Endothelial cell of umbilical vein (primary cell): ENCODE data around the gene ADGRG3.

ENCODE experiments used
- JUN ChIP-seq: IDR thresholded peaks from 2 replicates; pipeline ENCODE4 v1.6.1; 2011; ENCODE audit warnings: borderline replicate concordance, low read depth; ENCODE audit not compliant: insufficient read length, insufficient read depth
- POLR2A ChIP-seq: IDR thresholded peaks from 2 replicates; pipeline ENCODE4 v1.6.1; 2012; ENCODE audit warnings: low read depth, mild to moderate bottlenecking, control low read depth, low read length
- POLR2AphosphoS5 ChIP-seq: IDR thresholded peaks from 2 replicates; pipeline ENCODE4 v1.6.1; 2012; ENCODE audit warnings: low read depth, mild to moderate bottlenecking, control low read depth, low read length, moderate library complexity; ENCODE audit not compliant: insufficient read depth
- TF ChIP-seq, protein P1 (sequence below): IDR thresholded peaks from 2 replicates; pipeline ENCODE4 v1.6.1; 2011; ENCODE audit not compliant: insufficient read depth, insufficient read length
- TF ChIP-seq, protein P2 (sequence below), 2 donors: IDR thresholded peaks; 1 replicate in 1 of 2; 2 replicates in 1 of 2; pipeline ENCODE4 v1.5.1; 2011; ENCODE audit warnings: low read length in 2 of 2, mild to moderate bottlenecking in 2 of 2, moderate library complexity in 2 of 2, control low read depth in 1 of 2, inconsistent platforms in 1 of 2, low read depth in 1 of 2; ENCODE audit not compliant: insufficient read depth in 1 of 2; ENCODE audit errors: extremely low read depth in 1 of 2

DNA sequence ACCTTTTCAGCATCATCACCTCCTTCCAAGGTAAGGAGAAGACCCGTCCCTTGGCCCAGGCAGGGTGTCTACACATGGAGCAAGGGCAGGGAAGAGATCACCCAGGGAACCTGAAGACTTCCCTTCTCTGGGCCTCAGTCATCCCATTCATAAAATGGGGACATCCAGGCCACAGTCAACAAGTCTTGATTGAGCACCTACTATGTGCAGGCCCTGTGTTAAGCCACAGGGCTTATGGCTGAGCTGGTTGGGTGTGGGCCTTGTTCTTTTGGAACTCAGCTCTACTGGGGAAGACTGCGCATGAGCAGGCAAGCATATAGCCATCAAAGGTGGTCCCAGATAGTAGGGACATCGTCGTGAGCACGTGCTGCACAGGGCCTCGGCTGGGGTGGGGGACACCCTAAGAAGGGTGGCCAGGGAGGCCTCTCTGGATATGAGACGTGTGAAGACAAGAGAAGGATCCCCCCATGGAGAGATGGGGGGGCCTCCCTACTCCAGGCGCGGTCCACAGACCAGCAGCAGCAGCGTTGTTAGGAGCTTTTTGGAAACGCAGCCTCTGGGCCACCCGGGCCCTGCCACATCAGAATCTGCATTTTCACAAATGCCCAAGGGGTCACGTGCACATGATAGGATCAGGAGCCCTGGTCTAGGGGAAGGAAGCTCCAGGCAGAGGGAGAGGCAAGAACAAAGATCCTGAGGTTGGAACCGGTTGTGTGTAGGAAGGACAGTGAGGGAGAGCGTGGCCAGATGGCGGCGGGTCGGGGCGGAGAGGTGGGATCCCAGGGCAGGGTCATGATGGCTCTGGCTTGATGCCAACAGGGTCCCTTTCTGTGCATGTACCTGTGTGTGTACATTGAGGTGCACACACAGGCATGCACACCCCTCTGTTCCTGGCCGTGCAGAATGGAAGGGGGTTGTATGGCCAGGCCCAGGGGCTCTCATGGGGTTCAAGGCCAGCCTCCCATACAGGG, 5.9 kb upstream of the ADGRG3 start:
- TF ChIP-seq, protein P1, sequence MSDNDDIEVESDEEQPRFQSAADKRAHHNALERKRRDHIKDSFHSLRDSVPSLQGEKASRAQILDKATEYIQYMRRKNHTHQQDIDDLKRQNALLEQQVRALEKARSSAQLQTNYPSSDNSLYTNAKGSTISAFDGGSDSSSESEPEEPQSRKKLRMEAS: no peak
- TF ChIP-seq, protein P2, sequence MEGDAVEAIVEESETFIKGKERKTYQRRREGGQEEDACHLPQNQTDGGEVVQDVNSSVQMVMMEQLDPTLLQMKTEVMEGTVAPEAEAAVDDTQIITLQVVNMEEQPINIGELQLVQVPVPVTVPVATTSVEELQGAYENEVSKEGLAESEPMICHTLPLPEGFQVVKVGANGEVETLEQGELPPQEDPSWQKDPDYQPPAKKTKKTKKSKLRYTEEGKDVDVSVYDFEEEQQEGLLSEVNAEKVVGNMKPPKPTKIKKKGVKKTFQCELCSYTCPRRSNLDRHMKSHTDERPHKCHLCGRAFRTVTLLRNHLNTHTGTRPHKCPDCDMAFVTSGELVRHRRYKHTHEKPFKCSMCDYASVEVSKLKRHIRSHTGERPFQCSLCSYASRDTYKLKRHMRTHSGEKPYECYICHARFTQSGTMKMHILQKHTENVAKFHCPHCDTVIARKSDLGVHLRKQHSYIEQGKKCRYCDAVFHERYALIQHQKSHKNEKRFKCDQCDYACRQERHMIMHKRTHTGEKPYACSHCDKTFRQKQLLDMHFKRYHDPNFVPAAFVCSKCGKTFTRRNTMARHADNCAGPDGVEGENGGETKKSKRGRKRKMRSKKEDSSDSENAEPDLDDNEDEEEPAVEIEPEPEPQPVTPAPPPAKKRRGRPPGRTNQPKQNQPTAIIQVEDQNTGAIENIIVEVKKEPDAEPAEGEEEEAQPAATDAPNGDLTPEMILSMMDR (IDR thresholded peaks at IDR 0.05; ENCODE audit: extremely low read depth in 1 of 2, insufficient read depth in 1 of 2, low read depth in 1 of 2, low read length in 2 of 2): no peak
- TF ChIP-seq JUN (no peak), POLR2A (no peak), POLR2AphosphoS5 (no peak)
